ENCODE data around the gene CTBP1.
A peak's percentile ranks its signal among the peaks of the same experiment; 100 is the strongest.
"Not testable (repeated sequence)": the region's sequence is repeated elsewhere in the genome, so short reads cannot be mapped to it uniquely, and the experiment has no call there.

Gene CTBP1

DNA sequence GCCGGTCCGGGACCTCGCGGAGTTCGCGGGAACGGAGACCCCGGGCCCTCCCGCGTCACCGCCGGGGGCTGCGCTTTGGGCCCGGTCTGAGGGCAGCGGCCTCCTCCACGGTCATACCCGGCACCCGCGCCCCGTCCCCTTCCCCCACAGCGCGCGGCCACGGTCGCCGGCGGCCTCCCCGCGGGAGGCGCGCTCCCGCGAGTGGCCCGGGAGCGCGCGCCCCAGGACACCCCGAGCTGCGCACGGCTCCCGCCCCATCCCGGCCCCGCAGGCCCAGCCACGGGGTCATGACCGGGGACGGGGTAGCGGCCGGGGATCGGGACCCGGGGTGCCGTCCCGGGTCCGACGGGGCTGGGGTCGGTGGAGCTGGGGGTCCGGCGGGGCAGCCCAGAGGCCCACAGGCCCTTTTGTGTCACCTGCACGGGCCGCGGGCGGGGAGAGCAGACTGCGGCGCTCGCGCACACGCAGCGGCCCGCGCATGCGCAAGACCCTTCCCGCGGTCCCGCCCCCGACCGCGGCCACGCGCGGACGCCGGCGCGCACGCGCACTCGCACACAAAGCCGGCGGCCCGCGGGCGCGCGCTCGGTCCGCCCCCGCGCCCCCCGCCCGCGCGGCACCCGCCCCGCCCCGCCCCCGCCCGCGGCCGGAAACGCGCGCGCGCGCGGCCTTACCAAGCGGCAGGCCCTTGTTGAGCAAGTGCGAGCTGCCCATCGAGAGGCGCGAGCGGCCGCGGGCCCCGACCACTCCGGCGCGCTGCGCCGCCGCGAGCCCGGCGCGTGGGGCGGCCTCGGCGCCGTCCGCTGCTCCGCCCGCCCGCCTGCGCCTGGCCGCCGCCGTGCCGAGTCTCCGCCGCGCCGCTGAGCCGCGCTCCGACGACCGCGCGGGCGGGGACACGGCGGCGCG, at the start of gene CTBP1:
Gene CTBP1 (minus strand): TSS at position 886 of the 903 bp plus-strand sequence. CDS start 7,799 bp downstream, outside the sequence.
- peak; percentile 71 to 80 (median 78) for DNase-seq (ENCODE audit: low read depth in 3 of 3, low spot score in 1 of 3)

GRCh38 chr4:1298461-1298860, 49.5 kb upstream of the CTBP1 start:
- DNase-seq (ENCODE audit: low read depth in 3 of 3, low spot score in 1 of 3), result no peak

GRCh38 chr4:1297456-1298325, 48.8 kb upstream of the CTBP1 start:
- no peak for DNase-seq (ENCODE audit: low read depth in 3 of 3, low spot score in 1 of 3)

- no peak for DNase-seq (ENCODE audit: low read depth in 3 of 3, low spot score in 1 of 3)
Observed at GRCh38 chr4:1297023-1297395, 48.1 kb upstream of the CTBP1 start.

GRCh38 chr4:1296324-1297022, 47.5 kb upstream of the CTBP1 start:
- no peak for DNase-seq (ENCODE audit: low read depth in 3 of 3, low spot score in 1 of 3)

DNA sequence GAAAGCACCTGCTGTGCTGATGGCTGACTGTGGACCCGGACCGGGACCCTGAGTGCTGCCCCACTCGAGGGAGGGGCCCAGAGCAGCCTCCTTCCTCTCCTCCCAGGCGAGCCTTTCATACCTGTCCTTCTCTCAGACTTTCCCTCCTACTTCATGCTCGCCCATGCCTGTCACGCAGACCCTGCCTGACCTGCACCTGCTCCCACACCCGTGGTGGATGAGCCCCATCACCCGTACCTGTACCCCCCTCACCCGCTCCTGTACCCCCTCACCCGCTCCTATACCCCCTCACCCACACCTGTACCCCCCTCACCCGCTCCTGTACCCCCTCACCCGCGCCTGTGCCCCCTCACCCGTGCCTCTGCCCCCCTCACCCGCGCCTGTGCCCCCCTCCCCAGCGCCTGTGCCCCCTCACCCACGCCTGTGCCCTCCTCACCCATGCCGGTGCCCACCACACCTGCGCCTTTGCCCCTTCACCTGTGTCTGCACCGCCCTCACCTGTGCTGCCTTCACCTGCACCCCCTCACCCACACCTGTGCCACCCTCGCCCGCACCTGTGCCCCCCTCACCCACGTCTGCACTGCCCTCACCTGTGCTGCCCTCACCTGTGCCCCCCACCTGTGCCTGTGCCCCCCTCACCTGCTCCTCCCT, 46.6 kb upstream of the CTBP1 start:
- no peak for DNase-seq (ENCODE audit: low read depth in 3 of 3, low spot score in 1 of 3)

DNA sequence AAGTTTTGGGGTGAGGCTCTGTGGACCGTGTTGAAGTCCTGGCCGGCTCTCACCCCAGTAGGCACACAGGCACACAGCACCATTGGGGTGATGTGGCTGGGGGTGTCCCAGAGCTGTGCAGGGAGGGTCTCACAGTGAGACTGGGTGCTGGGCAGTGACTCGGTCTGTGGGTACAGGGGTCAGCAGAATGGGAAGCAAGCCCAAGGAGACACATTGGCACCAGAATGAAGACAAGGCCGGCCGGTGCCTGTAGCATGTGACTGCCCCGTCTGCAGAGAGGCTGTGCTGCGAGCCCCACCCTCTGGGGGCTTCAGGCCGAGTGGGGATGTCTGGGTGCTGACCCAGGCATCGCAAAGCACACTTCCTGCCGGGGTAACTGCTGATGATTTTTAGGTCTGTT, 46.0 kb upstream of the CTBP1 start:
- DNase-seq (ENCODE audit: low read depth in 3 of 3, low spot score in 1 of 3), result no peak

DNA sequence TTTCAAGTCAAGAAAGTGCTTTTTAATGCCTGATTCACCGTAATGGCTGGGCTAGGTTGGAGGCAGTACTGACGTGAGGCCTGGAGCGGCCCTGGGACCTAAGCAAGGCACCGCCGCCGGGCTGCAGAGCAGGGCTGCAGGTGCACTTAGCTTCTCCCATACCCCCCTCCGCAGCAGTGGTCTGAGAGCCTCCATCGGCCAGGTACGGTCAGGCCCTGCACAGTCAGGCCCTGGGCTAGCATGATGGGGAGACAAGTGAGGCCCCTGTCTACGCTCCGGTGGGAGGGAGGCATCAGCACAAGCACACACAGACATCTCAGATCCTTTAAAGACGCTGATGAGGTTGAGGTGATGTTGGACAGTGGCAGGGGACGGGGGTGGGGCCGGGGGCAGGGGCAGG, 45.5 kb upstream of the CTBP1 start:
- DNase-seq (ENCODE audit: low read depth in 3 of 3, low spot score in 1 of 3), result no peak

DNA sequence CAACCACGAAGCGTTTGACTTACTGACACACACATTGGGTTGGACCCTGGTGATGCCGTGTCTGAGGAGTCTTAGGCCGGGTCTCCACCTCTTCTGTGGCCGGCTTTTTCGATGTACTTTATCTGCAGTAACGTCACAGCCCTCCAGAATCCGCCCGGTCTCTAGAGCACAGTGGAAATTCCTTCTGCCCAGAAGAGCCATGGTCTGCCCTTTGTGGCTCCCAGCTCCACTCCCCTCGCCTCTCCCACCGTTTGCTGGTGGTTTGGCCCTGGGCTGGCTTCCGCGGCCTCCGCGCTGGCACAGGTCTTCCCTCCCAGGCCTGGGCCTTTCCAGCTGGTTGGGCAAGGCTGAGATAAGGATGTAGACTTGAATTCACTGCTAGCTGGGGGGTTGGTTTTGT, 45.1 kb upstream of the CTBP1 start:
- DNase-seq (ENCODE audit: low read depth in 3 of 3, low spot score in 1 of 3), result no peak

DNA sequence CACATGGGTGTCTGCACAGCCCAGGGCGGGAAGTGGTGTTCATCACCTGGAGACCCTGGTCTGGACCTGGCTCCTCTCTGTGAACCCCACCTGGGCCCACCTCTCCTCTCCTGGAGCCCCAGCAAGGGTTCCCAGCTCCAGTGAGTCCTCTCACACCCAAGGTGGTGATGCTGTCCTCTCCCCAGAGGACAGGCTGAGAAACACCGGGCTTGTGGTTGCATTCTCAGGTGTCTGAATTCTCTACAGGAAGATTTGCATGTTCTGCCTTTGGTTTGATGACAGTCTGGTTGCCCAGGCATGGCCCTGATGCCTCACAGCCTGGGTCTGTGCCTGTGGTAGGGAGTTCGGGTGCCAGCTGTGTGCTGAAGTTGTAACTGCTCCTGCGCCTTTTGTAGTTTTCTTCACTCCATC, 44.6 kb upstream of the CTBP1 start:
- no peak for DNase-seq (ENCODE audit: low read depth in 3 of 3, low spot score in 1 of 3)

DNA sequence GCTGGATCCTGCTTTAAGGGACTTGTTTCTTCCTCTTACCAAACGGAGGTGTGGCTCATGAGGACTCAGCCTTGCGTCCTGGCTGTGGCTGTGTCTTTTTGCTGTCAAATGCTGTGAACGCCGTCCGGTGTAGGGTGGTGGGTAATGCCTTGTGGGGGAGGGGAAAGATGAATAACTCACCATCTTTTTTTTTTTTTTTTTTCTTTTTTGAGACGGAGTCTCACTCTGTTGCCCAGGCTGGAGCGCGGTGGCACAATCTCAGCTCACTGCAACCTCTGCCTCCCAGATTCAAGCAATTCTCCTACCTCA, 43.7 kb upstream of the CTBP1 start:
- DNase-seq (ENCODE audit: low read depth in 3 of 3, low spot score in 1 of 3), result not testable (repeated sequence)

DNA sequence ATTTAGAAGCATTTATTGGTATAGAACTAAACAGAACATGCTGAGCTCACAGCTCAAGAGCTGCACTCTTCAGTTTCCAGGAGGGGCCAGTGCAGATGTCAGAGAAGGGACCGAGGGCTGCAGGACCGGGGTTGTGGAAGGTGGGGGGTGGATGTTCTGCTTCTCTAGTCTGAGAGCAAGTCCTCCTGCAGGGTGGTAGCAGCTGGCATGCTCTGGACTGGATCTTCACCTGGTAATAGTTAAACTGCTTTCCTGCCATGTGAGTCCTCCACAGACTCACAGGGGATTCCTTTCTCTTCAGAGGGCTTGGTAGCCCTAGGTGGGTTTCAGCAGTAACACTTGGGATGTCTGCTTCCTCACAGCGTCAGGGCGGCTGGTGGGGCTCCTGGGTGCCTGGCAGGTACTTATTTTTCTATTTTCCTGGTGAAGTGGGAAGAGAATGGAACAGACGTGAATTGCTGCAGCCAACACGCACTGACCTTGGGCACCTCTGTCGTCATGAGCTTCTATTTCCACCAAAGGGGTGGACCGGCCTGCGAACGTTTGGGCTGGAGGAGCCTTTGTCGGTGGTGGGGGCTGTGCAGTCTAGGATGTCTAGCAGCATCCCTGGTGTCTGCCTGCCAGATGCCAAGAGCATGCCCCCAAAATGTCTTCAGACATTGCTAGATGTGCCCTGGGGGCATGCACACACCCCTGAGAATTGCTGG, 43.2 kb upstream of the CTBP1 start:
- DNase-seq (ENCODE audit: low read depth in 3 of 3, low spot score in 1 of 3), result no peak

DNA sequence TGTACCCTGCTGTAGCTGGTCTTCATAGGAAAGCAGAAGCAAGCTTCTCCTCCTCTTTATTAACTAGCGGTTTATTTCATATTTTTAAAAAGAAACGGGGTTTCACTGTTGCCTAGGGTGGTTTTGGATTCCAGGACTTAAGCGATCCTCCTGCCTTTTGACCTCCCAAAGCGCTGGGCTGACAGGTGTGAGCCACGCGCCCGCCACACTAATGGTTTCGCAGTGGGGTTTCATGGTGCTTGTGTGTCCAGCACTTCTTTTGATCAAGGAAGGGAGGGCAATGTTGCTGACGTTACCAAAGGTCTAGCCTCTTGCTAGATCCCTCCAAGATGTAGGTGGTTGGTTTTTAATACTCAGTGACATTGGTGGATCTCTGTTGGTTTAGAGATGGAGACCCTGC, 42.2 kb upstream of the CTBP1 start:
- DNase-seq (ENCODE audit: low read depth in 3 of 3, low spot score in 1 of 3), result no peak

DNA sequence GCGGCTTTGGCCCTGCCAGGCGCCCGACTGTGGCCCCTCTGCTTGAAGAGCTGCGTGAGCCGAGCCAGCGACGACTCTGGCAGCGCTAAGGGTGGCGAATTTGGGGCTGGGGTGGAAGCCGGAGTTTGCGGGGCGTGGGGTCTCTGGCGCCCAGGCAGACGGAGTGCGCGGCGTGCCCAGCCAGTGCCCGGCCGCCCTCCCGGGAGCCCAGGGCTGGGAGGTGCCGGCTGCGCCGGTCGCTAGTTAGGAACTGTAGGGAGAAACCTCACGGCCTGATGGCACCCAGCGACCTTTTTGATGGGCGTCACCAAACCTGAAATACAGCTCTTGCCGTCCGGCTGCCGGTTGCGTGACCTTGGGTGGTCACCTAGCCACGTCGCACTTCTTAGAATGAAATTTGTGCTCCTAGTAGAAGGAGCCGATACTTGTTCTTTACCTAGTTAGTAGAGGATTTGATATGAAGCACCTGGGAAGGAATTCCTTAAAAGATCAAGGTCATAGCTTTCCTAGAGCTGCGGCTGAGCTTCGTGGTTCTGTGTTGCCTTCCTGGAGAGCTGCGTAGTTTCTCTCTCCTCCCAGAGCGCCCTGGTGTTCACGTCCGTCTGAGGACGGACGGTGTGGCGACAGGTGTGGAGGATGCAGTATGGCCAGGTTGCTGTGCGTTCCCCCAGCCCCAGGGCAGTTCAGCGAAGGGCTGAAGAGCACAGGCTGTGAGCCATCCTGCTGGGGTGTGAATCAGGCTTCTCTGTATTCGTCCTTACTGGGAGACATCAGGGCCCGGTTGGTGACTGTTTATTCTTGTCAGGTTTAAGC, 41.4 kb upstream of the CTBP1 start:
- DNase-seq (ENCODE audit: low read depth in 3 of 3, low spot score in 1 of 3), result no peak

GRCh38 chr4:1289207-1290164, 40.6 kb upstream of the CTBP1 start, which contains the start of gene MAEA:
Gene MAEA (plus strand): TSS chr4:1289891. CDS start chr4:1289914, 23 bp downstream.
- DNase-seq (ENCODE audit: low read depth in 3 of 3, low spot score in 1 of 3), result peak; percentile 90 to 93 (median 93)

GRCh38 chr4:1288786-1289185, 39.9 kb upstream of the CTBP1 start:
- no peak for DNase-seq (ENCODE audit: low read depth in 3 of 3, low spot score in 1 of 3)

DNA sequence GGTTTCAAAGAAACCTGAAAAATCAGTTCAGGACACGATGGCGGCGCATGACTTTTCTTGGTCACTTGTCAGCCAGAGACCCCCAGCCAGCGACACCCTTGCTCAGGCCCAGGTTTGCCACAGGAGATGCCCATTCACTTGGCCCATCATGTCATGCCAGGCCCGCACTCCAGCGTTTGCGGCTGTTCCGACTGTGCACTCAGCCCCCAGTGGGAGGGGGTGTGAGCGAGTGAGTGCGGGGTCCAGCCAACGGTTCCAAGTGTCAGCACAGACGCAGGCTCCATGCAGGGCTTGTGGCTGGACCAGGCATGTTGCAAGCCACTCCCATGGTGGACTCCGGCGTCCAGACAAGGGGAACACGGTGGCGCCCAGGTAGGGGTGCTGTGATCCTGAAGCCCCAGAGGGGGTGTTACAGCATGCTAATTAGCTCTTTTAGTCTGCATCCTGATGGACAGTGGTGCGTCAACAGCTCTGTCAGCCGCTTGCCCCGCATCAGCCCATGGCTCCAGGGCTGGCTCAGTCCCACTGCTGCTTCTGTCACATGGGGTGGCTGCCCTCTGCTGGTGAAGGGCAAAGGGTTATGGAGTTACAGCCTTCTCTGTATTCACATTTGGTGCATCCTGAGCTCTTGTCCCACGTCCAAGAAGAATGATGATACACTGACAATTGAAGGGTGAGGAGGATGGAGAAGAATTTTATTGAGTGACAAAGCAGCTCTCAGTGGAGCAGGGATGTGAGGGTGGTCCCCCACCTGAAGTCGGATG, 37.0 kb upstream of the CTBP1 start:
- DNase-seq (ENCODE audit: low read depth in 3 of 3, low spot score in 1 of 3), result no peak
